ENCODE data around the gene TCTN1. TPM values are rescaled to one million over a fixed set of nuclear protein-coding genes. Genes with fewer than 3 reads are reported as not detected.
A peak's percentile ranks its signal among the peaks of the same experiment; 100 is the strongest.

The TCTN1 gene
- total and polyA plus RNA-seq, 3 donors from 2014 or later = 75.3 to 109 (median 106) TPM

- TF ChIP-seq CTCF (IDR thresholded peaks at IDR 0.05) (no peak), POLR2A (IDR thresholded peaks at IDR 0.05) (no peak)
- Histone ChIP-seq H3K4me1 (peaks cover 13% of the 10 kb centered on the region), H3K9me3 (no peaks in the 10 kb centered on the region), H3K27ac (peak overlapping the region; percentile 78 to 79), H3K4me3 (peak overlapping the region; percentile 67 to 75), H3K27me3 (no peaks in the 10 kb centered on the region), H3K36me3 (ENCODE audit: low read depth, missing control alignments) (no peaks in the 10 kb centered on the region)
- DNase-seq = no peak
- intact Hi-C loops (cut with DNase I; ENCODE audit: low total_unique reads) = loop anchor here (10.0 kb wide), 1 partner anchor 75 kb away; the partner anchor contains the start of gene TCTN1
- 19 to 37% methylated on average over 4 of the region's 4 CpGs for WGBS, 2 donors
Observed at GRCh38 chr12:110690127-110690430, 76.2 kb downstream of the TCTN1 start.

GRCh38 chr12:110693731-110694130, 79.8 kb downstream of the TCTN1 start:
- intact Hi-C loops (cut with DNase I; ENCODE audit: low total_unique reads) = loop anchor here (10.0 kb wide), 1 partner anchor 79 kb away; the partner anchor contains the start of gene TCTN1
- no peak overlapping the region for H3K27ac ChIP-seq
- WGBS, 2 donors = 81 to 84% methylated on average over 7 of the region's 7 CpGs

GRCh38 chr12:110694330-110694901, 80.5 kb downstream of the TCTN1 start:
- intact Hi-C loops (cut with DNase I; ENCODE audit: low total_unique reads) = loop anchor here (10.0 kb wide), 1 partner anchor 80 kb away; the partner anchor contains the start of gene TCTN1
- Histone ChIP-seq H3K36me3 (ENCODE audit: low read depth, missing control alignments) (no peaks in the 10 kb centered on the region), H3K27ac (no peak overlapping the region), H3K9me3 (no peaks in the 10 kb centered on the region), H3K4me3 (no peak overlapping the region), H3K27me3 (no peaks in the 10 kb centered on the region), H3K4me1 (peaks cover 23% of the 10 kb centered on the region)
- 77 to 79% methylated on average over 9 to 12 of the region's 12 CpGs for WGBS, 2 donors
- no peak for TF ChIP-seq CTCF (IDR thresholded peaks at IDR 0.05)
- no peak for TF ChIP-seq POLR2A (IDR thresholded peaks at IDR 0.05)
- no peak for DNase-seq

More at GRCh38 chr12:110693731-110694130, 79.8 kb downstream of the TCTN1 start:
- H3K4me1 ChIP-seq = peaks cover 17% of the 10 kb centered on the region
- TF ChIP-seq CTCF (IDR thresholded peaks at IDR 0.05) (no peak), POLR2A (IDR thresholded peaks at IDR 0.05) (no peak)
- H3K36me3 ChIP-seq (ENCODE audit: low read depth, missing control alignments) = no peaks in the 10 kb centered on the region
- H3K9me3 ChIP-seq = no peaks in the 10 kb centered on the region
- H3K27me3 ChIP-seq = no peaks in the 10 kb centered on the region
- peak; percentile 41 for DNase-seq
- H3K4me3 ChIP-seq = no peak overlapping the region

- TF ChIP-seq POLR2A (IDR thresholded peaks at IDR 0.05) (no peak), CTCF (IDR thresholded peaks at IDR 0.05) (no peak)
- Histone ChIP-seq H3K4me1 (peaks cover 26% of the 10 kb centered on the region), H3K27me3 (no peaks in the 10 kb centered on the region), H3K9me3 (no peaks in the 10 kb centered on the region), H3K4me3 (no peak overlapping the region), H3K27ac (no peak overlapping the region), H3K36me3 (ENCODE audit: low read depth, missing control alignments) (no peaks in the 10 kb centered on the region)
- intact Hi-C loops (cut with DNase I; ENCODE audit: low total_unique reads) = loop anchor here (10.0 kb wide), 1 partner anchor 81 kb away; the partner anchor contains the start of gene TCTN1
- 65 to 76% methylated on average over 3 of the region's 3 CpGs for WGBS, 2 donors
- DNase-seq = no peak
Observed at GRCh38 chr12:110696283-110696682, 82.4 kb downstream of the TCTN1 start.

- H3K9me3 ChIP-seq = no peaks in the 10 kb centered on the region
- H3K27me3 ChIP-seq = no peaks in the 10 kb centered on the region
- no peak for DNase-seq
- whole genome bisulfite sequencing, 2 donors = 85 to 92% methylated on average over 2 of the region's 2 CpGs
- intact Hi-C loops (cut with DNase I; ENCODE audit: low total_unique reads) = loop anchor here (10.0 kb wide), 1 partner anchor 82 kb away; the partner anchor contains the start of gene TCTN1
- H3K4me3 ChIP-seq = no peak overlapping the region
- no peak overlapping the region for H3K27ac ChIP-seq
- no peaks in the 10 kb centered on the region for H3K36me3 ChIP-seq (ENCODE audit: low read depth, missing control alignments)
- H3K4me1 ChIP-seq = peaks cover 26% of the 10 kb centered on the region
- TF ChIP-seq POLR2A (IDR thresholded peaks at IDR 0.05) (no peak), CTCF (IDR thresholded peaks at IDR 0.05) (no peak)
Observed at GRCh38 chr12:110697236-110697635, 83.3 kb downstream of the TCTN1 start.
